HG03469 (cell line): Measurements from ENCODE around the gene GSDME.

Experiments used
- ATAC-seq: cut with Tn5 transposase; IDR thresholded peaks from one replicate; pipeline ENCODE4 v1.9.1; 2021; ENCODE audit warnings: mild to moderate bottlenecking, moderate library complexity, moderate number of reproducible peaks; ENCODE audit not compliant: unreplicated experiment

GSDME gene

GRCh38 chr7:24706211-24707170 is 50.8 kb downstream of the GSDME start:
- ATAC-seq, result no peak

GRCh38 chr7:24705461-24705954 is 51.8 kb downstream of the GSDME start:
- no peak for ATAC-seq

DNA sequence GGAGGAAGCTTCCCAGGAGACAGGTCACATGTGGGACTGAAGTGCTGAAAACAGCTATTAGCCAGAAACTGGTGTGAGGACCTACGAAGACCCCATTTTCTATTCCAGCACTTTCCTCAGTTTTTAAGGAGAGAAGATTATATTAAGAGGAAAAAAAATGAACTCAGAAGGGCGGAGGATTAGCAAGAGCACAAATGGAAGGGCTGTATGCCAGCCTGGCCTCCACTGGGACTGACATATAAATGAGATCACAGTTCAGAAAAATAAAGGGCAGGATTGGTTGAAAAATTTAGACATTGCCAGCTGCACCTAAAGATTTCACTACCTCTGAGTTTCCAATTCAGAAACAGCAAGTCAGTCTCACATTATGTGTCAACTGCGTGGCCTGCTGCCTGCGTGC is 53.0 kb downstream of the GSDME start:
- no peak for ATAC-seq

GRCh38 chr7:24703296-24703695 is 54.0 kb downstream of the GSDME start:
- no peak for ATAC-seq

DNA sequence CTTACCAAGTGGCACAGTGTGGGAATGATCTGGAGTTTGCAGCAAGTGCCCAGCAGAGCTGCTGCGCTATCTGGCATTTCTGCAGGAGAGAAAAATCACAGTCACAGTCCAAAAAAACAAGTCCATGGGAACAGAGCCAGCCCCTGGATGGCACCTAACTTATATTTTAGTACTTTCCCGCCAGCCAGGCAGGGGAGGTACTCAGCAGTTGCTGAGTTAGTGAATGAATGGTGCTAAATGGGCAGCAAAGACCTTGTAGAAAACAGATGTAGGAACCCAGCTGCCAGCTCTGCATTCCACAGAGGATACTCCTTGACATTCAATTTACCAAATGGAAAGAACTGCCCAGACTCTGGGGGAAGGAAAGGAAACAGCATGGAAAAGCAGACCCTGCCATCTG is 54.5 kb downstream of the GSDME start:
- no peak for ATAC-seq

DNA sequence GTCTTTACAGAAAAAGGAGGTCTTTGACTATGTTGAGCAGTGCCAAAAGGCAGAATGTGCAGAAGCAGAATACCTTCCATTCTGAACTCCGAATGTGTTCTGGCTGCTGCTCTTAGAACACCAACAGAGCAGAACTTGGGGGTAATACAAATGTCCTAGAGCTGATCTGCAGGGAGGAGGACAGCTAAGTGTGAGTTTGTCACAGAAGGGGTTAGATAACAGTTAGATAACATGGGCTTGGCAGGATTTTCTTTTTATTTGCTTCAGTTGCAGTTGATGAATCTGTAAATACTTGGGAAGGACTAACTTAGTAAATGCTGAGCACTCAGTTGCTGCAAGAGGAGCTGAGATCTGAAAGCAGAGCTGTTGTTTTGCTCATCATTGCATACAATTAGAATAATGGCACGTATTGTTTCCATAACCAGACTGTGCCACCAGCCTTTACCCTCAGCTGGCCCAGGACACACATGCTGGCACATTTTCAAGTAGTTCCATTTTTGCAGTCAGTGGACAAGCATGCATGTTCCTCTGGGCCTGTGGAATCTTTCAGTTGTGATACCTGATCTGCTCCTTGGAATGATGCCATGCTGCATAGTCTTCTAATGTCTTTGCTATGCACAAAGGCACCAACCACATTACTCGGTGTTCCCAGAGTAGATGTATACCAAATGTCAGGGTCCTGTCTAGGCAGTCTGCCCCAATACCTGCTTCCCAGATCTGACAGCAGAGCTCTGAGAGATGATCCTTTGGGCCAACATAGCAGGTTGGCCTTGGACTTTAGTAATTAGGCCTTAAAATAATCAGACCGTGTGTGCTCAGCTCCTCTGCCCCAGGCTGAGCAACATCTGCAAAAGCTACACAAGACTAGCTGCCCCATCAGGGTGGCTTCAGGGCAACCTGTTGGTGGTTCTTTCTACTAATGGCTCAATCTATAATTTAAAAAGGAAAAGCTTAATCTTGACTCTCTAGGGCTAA is 55.7 kb downstream of the GSDME start:
- no peak for ATAC-seq

- no peak for ATAC-seq
Measured at GRCh38 chr7:24700521-24701260, 56.6 kb downstream of the GSDME start.

GRCh38 chr7:24698531-24699266 is 58.6 kb downstream of the GSDME start:
- ATAC-seq, result no peak

- ATAC-seq, result no peak
Measured at GRCh38 chr7:24697416-24697815, 59.8 kb downstream of the GSDME start.

DNA sequence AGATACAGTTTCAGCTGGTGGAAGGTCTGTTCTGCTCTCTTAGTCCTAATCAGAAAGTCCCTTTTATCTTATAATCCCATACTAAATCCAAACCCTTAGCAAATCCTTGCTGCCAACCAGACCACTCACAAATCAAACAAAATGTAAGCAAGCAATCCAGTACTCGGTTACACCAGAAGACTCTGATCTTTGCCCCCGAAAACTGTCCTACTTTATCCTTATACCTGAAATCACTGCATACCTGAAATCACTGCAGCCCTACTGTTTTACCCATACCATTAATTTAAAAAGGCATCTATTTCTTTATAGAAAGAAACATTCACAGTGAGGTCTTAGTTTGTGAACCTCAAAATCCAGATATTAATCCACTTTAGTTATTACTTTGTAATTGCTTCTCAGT is 64.7 kb downstream of the GSDME start:
- ATAC-seq, result no peak

DNA sequence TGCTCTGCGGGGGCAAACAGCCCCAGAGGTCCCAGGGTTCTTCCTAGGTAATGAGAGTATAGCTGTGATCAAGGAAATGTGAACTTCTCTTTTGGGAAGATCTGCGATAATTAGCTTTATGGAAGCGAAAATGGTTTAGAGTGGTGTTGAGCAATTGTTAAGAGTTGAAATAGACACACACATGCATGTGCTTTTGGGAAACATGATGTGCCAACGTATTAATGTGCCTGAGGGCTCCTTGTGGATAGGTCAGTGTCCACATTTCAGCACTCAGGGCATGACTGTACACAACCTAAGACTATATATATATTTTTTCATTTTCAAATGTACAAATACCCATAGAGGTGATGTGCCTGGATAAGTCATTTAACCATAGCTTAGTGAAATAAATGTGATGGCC is 67.0 kb downstream of the GSDME start:
- ATAC-seq, result no peak

- no peak for ATAC-seq
Measured at GRCh38 chr7:24685708-24686107, 71.6 kb downstream of the GSDME start.

GRCh38 chr7:24670782-24671181 is 86.5 kb downstream of the GSDME start:
- no peak for ATAC-seq

DNA sequence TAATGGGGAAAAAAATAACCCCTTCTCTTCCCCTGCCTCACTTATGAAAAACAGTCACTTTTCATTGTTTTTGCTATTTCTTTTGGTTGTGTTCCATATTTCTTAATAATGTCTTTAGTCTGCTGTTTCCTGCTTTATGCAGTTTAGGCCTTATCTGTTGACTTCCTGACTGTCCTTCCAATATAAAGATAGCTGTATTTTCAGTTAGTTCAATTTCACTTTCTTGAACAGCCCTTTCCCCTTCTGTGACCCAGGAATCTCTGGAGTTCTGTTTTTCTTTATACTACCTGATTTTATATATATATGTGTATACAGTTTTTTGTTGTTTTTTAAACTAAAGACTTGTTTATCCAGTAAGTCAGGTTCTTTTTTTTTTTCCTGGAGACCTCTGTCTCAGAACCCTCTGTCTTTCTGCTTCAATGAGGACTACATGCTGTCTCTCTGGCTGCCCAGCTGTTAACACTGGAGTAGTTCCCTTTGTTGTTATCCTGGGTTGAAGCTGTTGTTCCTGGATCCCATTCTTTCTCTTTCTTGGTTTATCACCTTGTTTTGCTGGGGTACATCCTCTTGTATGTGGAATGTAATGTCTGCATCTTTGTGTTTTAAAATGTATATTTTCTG is 87.2 kb downstream of the GSDME start:
- ATAC-seq, result no peak

DNA sequence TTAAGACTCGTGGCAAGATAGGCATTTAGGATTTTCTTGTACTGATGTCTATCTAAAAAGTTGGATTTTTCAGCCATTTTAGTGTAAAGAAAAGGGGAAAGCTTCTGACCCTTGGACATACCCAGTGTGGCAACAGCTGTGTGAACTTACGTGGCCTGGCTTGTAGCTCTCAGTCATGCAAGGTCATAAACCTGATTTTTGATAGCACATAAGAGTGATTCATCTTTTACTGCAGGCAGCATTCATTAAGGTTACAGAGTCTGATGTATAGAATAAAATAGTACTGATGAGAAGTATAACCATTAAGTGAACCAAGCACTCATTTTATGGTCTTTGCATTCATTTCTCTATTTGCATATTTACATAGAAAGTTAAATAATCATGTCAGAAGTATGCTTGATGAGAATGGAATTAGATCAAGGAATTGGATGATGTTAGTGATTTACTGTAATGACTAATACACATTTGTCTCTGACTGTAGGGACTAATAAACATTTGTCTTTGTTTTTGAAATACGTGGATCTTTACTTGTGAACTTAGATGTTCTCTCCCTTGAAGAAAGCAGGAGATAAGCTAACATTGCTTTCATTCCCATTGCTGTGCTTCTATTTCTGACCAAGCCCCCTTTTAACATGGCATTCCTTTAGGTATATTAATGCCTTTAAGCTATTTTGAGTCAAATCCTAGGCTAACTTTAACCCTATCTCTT is 88.2 kb downstream of the GSDME start:
- no peak for ATAC-seq

- ATAC-seq, result no peak
Measured at GRCh38 chr7:24665564-24666294, 91.5 kb downstream of the GSDME start.

GRCh38 chr7:24660546-24660945 is 96.7 kb downstream of the GSDME start:
- no peak for ATAC-seq

DNA sequence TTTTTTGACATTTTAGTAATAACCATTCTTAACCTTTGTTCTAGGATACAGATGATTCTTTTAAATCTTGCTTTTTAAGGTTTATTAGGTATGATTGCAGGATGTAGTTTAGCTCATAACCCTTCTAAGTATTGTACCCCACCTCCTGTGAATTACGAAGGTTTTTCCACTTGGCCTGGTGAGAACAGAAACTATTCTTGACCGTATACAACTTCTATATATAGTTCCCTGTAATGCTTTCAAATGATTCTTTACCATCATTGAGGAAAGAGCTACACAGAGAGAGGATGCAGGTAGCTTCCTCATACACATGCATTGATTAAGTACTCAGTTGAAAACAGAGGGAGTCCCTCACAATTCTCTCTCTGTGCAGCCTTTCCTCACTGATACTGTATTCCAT is 97.8 kb downstream of the GSDME start:
- ATAC-seq, result no peak
